ENCODE measurements around the gene CDKAL1. TPM values are rescaled to one million over a fixed set of nuclear protein-coding genes. Genes with fewer than 3 reads are reported as not detected.
"Not testable (repeated sequence)": the region's sequence is repeated elsewhere in the genome, so short reads cannot be mapped to it uniquely, and the experiment has no call there.

The CDKAL1 gene
- total RNA-seq, 1 donor from 2014 or later, result 13.4 TPM

- H3K27me3 ChIP-seq (ENCODE audit: control insufficient read depth, insufficient read depth, low read length), result no peaks in the 10 kb centered on the region
- TF ChIP-seq, protein P1, sequence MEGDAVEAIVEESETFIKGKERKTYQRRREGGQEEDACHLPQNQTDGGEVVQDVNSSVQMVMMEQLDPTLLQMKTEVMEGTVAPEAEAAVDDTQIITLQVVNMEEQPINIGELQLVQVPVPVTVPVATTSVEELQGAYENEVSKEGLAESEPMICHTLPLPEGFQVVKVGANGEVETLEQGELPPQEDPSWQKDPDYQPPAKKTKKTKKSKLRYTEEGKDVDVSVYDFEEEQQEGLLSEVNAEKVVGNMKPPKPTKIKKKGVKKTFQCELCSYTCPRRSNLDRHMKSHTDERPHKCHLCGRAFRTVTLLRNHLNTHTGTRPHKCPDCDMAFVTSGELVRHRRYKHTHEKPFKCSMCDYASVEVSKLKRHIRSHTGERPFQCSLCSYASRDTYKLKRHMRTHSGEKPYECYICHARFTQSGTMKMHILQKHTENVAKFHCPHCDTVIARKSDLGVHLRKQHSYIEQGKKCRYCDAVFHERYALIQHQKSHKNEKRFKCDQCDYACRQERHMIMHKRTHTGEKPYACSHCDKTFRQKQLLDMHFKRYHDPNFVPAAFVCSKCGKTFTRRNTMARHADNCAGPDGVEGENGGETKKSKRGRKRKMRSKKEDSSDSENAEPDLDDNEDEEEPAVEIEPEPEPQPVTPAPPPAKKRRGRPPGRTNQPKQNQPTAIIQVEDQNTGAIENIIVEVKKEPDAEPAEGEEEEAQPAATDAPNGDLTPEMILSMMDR (IDR thresholded peaks at IDR 0.05; ENCODE audit: insufficient read depth, low read length, severe bottlenecking), result no peak
- DNase-seq (ENCODE audit: low read depth), result no peak
- no peak overlapping the region for H3K4me3 ChIP-seq (ENCODE audit: low read depth, low read length)
- no peaks in the 10 kb centered on the region for H3K36me3 ChIP-seq (ENCODE audit: control insufficient read depth, insufficient read depth, low read length)
- FAIRE-seq, result no peak
Observed at GRCh38 chr6:20724443-20725190, 190.4 kb downstream of the CDKAL1 start.

DNA sequence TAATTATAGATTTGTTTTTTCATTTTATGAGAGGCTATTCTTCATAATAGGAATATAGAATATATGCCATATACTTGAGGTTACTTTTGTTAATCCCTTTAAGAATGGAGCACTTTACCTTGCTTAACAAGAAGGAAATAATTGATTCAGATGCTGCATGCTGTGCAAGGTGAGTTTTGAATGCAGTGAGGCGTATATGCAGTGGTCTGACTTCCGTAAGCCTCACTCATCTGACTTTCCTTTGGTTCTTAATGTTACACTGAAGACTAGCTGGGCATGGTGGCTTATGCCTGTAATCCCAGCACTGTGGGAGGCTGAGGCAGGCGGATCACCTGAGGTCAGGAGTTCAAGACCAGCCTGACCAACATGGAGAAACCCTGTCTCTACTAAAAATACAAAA lies 191.0 kb downstream of the CDKAL1 start:
- not testable (repeated sequence) for H3K4me3 ChIP-seq (ENCODE audit: low read depth, low read length); DNase-seq (ENCODE audit: low read depth); H3K27me3 ChIP-seq (ENCODE audit: control insufficient read depth, insufficient read depth, low read length); H3K36me3 ChIP-seq (ENCODE audit: control insufficient read depth, insufficient read depth, low read length); FAIRE-seq

GRCh38 chr6:20729086-20729485 lies 194.8 kb downstream of the CDKAL1 start:
- H3K27me3 ChIP-seq (ENCODE audit: control insufficient read depth, insufficient read depth, low read length), result no peaks in the 10 kb centered on the region
- TF ChIP-seq, protein P1 (IDR thresholded peaks at IDR 0.05; ENCODE audit: insufficient read depth, low read length, severe bottlenecking), result no peak
- FAIRE-seq (no peak), DNase-seq (ENCODE audit: low read depth) (no peak)
- H3K36me3 ChIP-seq (ENCODE audit: control insufficient read depth, insufficient read depth, low read length), result no peaks in the 10 kb centered on the region
- H3K4me3 ChIP-seq (ENCODE audit: low read depth, low read length), result no peak overlapping the region

GRCh38 chr6:20732362-20732761 lies 198.1 kb downstream of the CDKAL1 start:
- H3K36me3 ChIP-seq (ENCODE audit: control insufficient read depth, insufficient read depth, low read length); FAIRE-seq; H3K4me3 ChIP-seq (ENCODE audit: low read depth, low read length); H3K27me3 ChIP-seq (ENCODE audit: control insufficient read depth, insufficient read depth, low read length); DNase-seq (ENCODE audit: low read depth): not testable (repeated sequence)

DNA sequence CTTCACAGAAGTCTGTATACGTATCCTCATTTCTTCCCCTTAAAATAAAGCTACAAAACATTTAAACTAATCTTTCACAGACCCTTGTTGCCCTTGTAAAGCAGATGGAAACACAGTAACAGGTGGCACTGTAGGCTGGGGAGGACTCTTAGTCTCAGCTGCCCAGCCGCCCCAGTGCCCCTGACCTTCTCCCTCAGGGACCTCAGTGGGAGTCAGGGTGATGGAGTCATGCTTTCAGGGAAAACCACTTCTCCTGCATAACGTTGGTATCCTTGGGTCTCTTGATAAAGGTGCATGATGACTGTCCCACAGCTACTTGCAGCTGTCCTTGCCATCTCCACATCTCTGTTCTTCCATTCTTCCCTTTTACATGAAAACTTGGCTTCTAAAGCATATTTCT lies 198.6 kb downstream of the CDKAL1 start:
- no peak overlapping the region for H3K4me3 ChIP-seq (ENCODE audit: low read depth, low read length)
- H3K27me3 ChIP-seq (ENCODE audit: control insufficient read depth, insufficient read depth, low read length), result no peaks in the 10 kb centered on the region
- DNase-seq (ENCODE audit: low read depth) (no peak), FAIRE-seq (no peak)
- TF ChIP-seq, protein P1 (IDR thresholded peaks at IDR 0.05; ENCODE audit: insufficient read depth, low read length, severe bottlenecking), result no peak
- no peaks in the 10 kb centered on the region for H3K36me3 ChIP-seq (ENCODE audit: control insufficient read depth, insufficient read depth, low read length)

DNA sequence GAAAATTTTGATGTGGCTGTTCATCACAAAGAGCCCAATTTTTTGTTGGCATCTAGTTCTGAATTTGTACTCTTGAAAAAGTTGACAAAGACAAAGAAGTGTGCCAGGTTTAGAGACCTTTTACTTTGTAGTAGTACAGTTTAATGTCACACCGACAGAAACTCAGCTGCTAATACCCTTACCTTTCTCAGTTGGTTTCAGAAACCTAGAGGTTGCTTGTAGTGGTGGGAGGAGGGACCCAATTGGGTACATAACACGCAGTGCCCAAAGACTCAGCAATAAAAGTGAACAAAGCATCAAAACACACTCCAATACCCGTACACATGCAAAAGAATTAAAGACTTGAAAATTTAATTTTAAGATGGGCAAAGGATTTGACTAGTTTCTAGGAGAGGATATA lies 203.7 kb downstream of the CDKAL1 start:
- H3K36me3 ChIP-seq (ENCODE audit: control insufficient read depth, insufficient read depth, low read length), result no peaks in the 10 kb centered on the region
- FAIRE-seq (no peak), DNase-seq (ENCODE audit: low read depth) (no peak)
- TF ChIP-seq, protein P1 (IDR thresholded peaks at IDR 0.05; ENCODE audit: insufficient read depth, low read length, severe bottlenecking), result no peak
- H3K4me3 ChIP-seq (ENCODE audit: low read depth, low read length), result no peak overlapping the region
- no peaks in the 10 kb centered on the region for H3K27me3 ChIP-seq (ENCODE audit: control insufficient read depth, insufficient read depth, low read length)

DNA sequence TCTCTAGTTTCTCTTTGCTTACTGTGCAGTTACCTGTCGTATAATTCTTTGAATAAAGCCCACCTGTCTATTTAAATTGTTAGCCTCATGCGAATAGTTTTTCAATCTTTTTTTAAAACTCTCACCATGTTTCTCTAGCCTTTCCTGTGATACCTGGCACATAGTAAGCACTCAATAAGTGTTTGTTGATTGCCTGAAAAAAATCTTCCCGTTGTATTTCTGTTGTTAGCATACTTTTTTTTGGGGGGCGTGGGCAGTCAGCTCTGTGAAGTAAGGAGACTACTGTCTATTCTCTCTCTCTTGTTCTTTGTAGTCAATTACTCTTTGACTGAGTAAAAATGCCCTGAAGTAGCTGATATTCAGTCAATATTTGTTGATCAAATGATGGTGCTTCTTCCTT lies 205.8 kb downstream of the CDKAL1 start:
- TF ChIP-seq, protein P1 (IDR thresholded peaks at IDR 0.05; ENCODE audit: insufficient read depth, low read length, severe bottlenecking), result no peak
- Histone ChIP-seq H3K36me3 (ENCODE audit: control insufficient read depth, insufficient read depth, low read length) (no peaks in the 10 kb centered on the region), H3K27me3 (ENCODE audit: control insufficient read depth, insufficient read depth, low read length) (no peaks in the 10 kb centered on the region), H3K4me3 (ENCODE audit: low read depth, low read length) (no peak overlapping the region)
- FAIRE-seq (no peak), DNase-seq (ENCODE audit: low read depth) (no peak)
